HG02678 (cell line): Measurements from ENCODE around the gene SDF2L1.
A peak's percentile ranks its signal among the peaks of the same experiment; 100 is the strongest.
"Not testable (repeated sequence)": the region's sequence is repeated elsewhere in the genome, so short reads cannot be mapped to it uniquely, and the experiment has no call there.

Source experiments
- ATAC-seq: cut with Tn5 transposase; IDR thresholded peaks from one replicate; pipeline ENCODE4 v1.9.1; 2021; ENCODE audit warnings: mild to moderate bottlenecking, moderate library complexity; ENCODE audit not compliant: unreplicated experiment

Gene SDF2L1

GRCh38 chr22:21641789-21642583 lies at the start of gene SDF2L1:
Gene SDF2L1, plus strand, starts transcription at chr22:21642302. Its CDS starts 35 bp downstream, at chr22:21642337.
- ATAC-seq = peak; percentile 92

GRCh38 chr22:21592422-21592821 lies 49.7 kb upstream of the SDF2L1 start:
- ATAC-seq = no peak

- ATAC-seq = no peak
Observed at GRCh38 chr22:21593406-21594232, 48.5 kb upstream of the SDF2L1 start.

GRCh38 chr22:21594865-21595452 lies 47.1 kb upstream of the SDF2L1 start:
- ATAC-seq = no peak

GRCh38 chr22:21596356-21597135 lies 45.6 kb upstream of the SDF2L1 start:
- ATAC-seq = not testable (repeated sequence)

- no peak for ATAC-seq
Observed at GRCh38 chr22:21598302-21598701, 43.8 kb upstream of the SDF2L1 start.

GRCh38 chr22:21599053-21599893 lies 42.8 kb upstream of the SDF2L1 start:
- ATAC-seq = no peak

GRCh38 chr22:21602579-21602978 lies 39.5 kb upstream of the SDF2L1 start:
- no peak for ATAC-seq

- no peak for ATAC-seq
Observed at GRCh38 chr22:21603973-21604372, 38.1 kb upstream of the SDF2L1 start.

GRCh38 chr22:21605887-21606564 lies 36.1 kb upstream of the SDF2L1 start:
- no peak for ATAC-seq

- no peak for ATAC-seq
Observed at GRCh38 chr22:21606775-21607174, 35.3 kb upstream of the SDF2L1 start.

- ATAC-seq = not testable (repeated sequence)
Observed at GRCh38 chr22:21609556-21610157, 32.4 kb upstream of the SDF2L1 start.

GRCh38 chr22:21611210-21611977 lies 30.7 kb upstream of the SDF2L1 start:
- no peak for ATAC-seq

- no peak for ATAC-seq
Observed at GRCh38 chr22:21612858-21613257, 29.2 kb upstream of the SDF2L1 start.

- no peak for ATAC-seq
Observed at GRCh38 chr22:21613553-21614233, 28.4 kb upstream of the SDF2L1 start.

- ATAC-seq = no peak
Observed at GRCh38 chr22:21615731-21616130, 26.4 kb upstream of the SDF2L1 start.

- not testable (repeated sequence) for ATAC-seq
Observed at GRCh38 chr22:21617337-21617736, 24.8 kb upstream of the SDF2L1 start.

GRCh38 chr22:21621025-21621424 lies 21.1 kb upstream of the SDF2L1 start:
- ATAC-seq = no peak
